ENCODE results near the gene USP36. TPM values are rescaled to one million over a fixed set of nuclear protein-coding genes. Genes with fewer than 3 reads are reported as not detected.

USP36 gene
- total and polyA plus RNA-seq, 12 donors, result 13.9 to 69.1 (median 45.5) TPM

DNA sequence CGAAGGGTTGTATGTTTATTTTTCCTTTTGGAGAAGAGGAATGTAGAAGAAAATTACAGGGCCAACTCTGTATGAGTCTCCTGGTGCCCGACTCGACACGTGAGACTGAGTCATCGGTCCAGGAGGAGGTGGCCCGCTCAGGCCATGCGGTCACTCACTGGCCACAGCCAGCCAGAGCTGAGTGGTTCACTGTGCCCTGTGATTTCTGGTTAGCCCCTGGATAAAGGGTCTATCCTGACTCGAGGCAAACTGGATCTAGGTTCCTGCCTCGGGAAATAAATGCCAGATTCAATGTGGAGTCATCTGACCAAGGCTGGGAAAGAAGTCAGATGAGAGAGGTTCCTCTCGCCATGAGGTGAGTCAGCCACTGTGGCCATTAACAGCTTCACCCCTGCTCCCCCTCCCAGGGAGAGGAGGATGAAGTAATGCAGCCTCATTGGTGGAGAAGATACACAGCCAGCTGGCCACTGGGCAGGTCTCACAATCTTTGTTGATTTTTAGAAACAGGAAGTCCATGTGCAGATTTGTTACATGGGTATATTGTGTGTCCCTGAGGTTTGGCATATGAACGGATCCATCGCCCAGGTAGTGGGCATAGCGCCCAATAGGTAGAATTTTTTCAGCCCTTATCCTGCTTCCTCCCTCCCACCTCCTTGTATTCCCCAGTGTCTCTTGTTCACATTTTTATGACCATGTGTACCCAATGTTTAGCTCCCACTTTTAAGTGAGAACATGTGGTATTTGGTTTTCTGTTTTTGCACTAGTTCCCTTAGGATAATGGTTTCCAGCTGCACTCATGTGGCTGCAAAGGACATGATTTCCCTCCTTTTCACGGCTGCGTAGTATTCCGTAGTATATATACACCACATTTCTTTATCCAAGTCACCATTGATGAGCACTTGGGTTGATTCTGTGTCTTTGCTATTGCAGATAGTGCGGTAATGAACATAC is 21.7 kb upstream of the USP36 start:
- intact Hi-C loops (cut with DNase I), result no loop called here
- peak; percentile 11 to 85 for TF ChIP-seq POLR2A (IDR thresholded peaks at IDR 0.05)
- TF ChIP-seq, protein P1, sequence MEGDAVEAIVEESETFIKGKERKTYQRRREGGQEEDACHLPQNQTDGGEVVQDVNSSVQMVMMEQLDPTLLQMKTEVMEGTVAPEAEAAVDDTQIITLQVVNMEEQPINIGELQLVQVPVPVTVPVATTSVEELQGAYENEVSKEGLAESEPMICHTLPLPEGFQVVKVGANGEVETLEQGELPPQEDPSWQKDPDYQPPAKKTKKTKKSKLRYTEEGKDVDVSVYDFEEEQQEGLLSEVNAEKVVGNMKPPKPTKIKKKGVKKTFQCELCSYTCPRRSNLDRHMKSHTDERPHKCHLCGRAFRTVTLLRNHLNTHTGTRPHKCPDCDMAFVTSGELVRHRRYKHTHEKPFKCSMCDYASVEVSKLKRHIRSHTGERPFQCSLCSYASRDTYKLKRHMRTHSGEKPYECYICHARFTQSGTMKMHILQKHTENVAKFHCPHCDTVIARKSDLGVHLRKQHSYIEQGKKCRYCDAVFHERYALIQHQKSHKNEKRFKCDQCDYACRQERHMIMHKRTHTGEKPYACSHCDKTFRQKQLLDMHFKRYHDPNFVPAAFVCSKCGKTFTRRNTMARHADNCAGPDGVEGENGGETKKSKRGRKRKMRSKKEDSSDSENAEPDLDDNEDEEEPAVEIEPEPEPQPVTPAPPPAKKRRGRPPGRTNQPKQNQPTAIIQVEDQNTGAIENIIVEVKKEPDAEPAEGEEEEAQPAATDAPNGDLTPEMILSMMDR (IDR thresholded peaks at IDR 0.05), result no peak
- Histone ChIP-seq H3K27ac (peak overlapping the region; percentile 79 to 98 (median 91)), H3K36me3 (replicated peaks in 1 of 2) (peaks cover 0 to 5% of the 10 kb centered on the region in 2 donors), H3K4me3 (no peak overlapping the region), H3K27me3 (no peaks in the 10 kb centered on the region), H3K4me1 (replicated peaks in 1 of 2) (peaks cover 4 to 9% of the 10 kb centered on the region in 2 donors), H3K9me3 (replicated peaks in 1 of 3) (no peaks in the 10 kb centered on the region)
- 46 to 66% (median 57%) methylated on average over 14 to 17 of the region's 17 CpGs for WGBS, 4 donors
- peak; percentile 87 to 96 (median 95) for DNase-seq

DNA sequence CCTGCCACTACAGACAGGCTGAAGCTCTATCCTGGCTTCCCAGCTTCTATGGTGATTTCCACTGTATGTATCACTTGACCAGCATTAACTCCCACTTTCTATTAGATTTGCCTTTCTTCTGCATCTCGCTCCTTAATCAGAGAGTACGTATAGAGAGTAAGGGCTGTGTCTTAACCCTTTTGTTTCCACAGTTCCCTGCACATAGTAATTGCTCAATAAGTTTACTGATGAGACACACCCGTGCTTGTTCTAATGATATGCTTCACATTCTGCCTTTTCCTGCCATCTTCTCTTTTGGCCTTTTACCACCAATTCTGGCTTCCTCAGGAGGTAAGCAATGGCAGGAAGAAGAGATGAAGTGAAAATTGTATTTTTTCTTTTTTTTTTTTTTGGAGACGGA is 20.6 kb upstream of the USP36 start:
- H3K4me3 ChIP-seq, result no peak overlapping the region
- H3K27me3 ChIP-seq, result no peaks in the 10 kb centered on the region
- 90 to 93% (median 91%) methylated on average over 4 of the region's 4 CpGs for WGBS, 4 donors
- TF ChIP-seq POLR2A (IDR thresholded peaks at IDR 0.05), result no peak
- TF ChIP-seq, protein P1 (IDR thresholded peaks at IDR 0.05), result no peak
- H3K9me3 ChIP-seq (replicated peaks in 1 of 3), result no peaks in the 10 kb centered on the region
- H3K36me3 ChIP-seq (replicated peaks in 1 of 2), result peaks cover 0 to 16% of the 10 kb centered on the region in 2 donors
- peaks cover 4 to 9% of the 10 kb centered on the region in 2 donors for H3K4me1 ChIP-seq (replicated peaks in 1 of 2)
- intact Hi-C loops (cut with DNase I), result no loop called here
- no peak for DNase-seq
- peak overlapping the region; percentile 79 to 98 (median 91) for H3K27ac ChIP-seq

DNA sequence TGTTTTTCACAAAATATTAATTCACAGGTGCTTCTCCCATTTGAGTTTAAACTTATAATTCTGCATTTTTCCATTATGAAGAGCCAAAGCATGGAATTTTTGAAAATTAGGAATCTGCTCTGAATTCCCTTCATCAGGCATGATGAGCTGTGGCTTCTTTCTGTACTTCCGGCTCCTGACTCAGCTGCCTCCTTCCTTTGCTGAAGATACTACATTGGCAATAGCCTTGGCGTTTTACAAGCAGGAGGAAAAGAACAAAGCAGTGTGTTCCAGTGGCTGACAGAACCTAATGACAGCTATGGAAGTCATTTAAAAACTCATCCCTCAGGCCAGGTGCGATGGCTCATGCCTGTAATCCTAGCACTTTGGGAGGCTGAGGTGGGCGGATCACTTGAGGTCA is 18.4 kb upstream of the USP36 start:
- TF ChIP-seq, protein P1 (IDR thresholded peaks at IDR 0.05), result no peak
- no peak for TF ChIP-seq POLR2A (IDR thresholded peaks at IDR 0.05)
- Histone ChIP-seq H3K9me3 (replicated peaks in 1 of 3) (no peaks in the 10 kb centered on the region), H3K4me3 (no peak overlapping the region), H3K27ac (no peak overlapping the region), H3K27me3 (no peaks in the 10 kb centered on the region), H3K36me3 (replicated peaks in 1 of 2) (peaks cover 0 to 35% of the 10 kb centered on the region in 2 donors), H3K4me1 (replicated peaks in 1 of 2) (peaks cover 0 to 4% of the 10 kb centered on the region in 2 donors)
- intact Hi-C loops (cut with DNase I), result no loop called here
- DNase-seq, result no peak
- 82 to 89% (median 83%) methylated on average over 4 of the region's 4 CpGs for WGBS, 4 donors

DNA sequence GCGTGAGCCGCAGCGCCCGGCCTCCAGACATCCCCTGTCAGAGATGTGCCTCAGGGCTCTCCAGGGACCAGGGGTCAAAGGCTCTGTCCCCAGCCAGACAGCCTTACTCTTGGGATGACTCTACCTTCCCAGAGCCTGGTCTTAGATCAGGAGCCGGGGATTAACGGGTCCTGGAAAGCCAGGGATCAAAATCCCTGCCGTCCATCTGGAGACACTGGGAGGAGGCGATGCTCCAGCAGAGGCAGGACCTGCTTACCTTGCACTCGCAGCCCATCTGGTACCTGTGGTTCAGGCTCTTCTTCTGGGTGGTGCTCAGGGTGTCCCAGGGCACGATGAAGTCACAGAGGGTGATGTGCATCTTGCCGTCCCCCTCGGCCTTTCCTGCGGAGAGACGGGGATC is 16.7 kb upstream of the USP36 start:
- Histone ChIP-seq H3K4me1 (replicated peaks in 1 of 2) (peaks cover 0 to 4% of the 10 kb centered on the region in 2 donors), H3K4me3 (no peak overlapping the region), H3K36me3 (replicated peaks in 1 of 2) (peaks cover 0 to 41% of the 10 kb centered on the region in 2 donors), H3K27me3 (no peaks in the 10 kb centered on the region), H3K27ac (no peak overlapping the region), H3K9me3 (replicated peaks in 1 of 3) (no peaks in the 10 kb centered on the region)
- intact Hi-C loops (cut with DNase I), result no loop called here
- no peak for DNase-seq
- no peak for TF ChIP-seq POLR2A (IDR thresholded peaks at IDR 0.05)
- TF ChIP-seq, protein P1 (IDR thresholded peaks at IDR 0.05), result no peak
- 88 to 98% (median 89%) methylated on average over 4 to 14 of the region's 14 CpGs for WGBS, 4 donors

All from adrenal gland (tissue), 12 donors.